SK-N-SH (cell line): ENCODE measurements around the gene PDE9A.
"Not testable (repeated sequence)": the region's sequence is repeated elsewhere in the genome, so short reads cannot be mapped to it uniquely, and the experiment has no call there.

Experiments used
- CHD2 ChIP-seq: fragments of 150-350 bp; IDR thresholded peaks from 2 replicates; pipeline ENCODE4 v1.6.1; 2018; ENCODE audit warnings: low read length; ENCODE audit not compliant: partially characterized antibody
- EP300 ChIP-seq, 2 experiments: IDR thresholded peaks; 2 replicates each; pipeline versions ENCODE4 v1.4.0 to v1.6.1; 2012; ENCODE audit warnings: borderline replicate concordance in 1 of 2, low read depth in 1 of 2, low read length in 1 of 2
- POLR2AphosphoS5 ChIP-seq: IDR thresholded peaks from 2 replicates; pipeline ENCODE4 v1.6.1; 2012; ENCODE audit warnings: low read depth, low read length
- RCOR1 ChIP-seq: fragments of 150-350 bp; IDR thresholded peaks from 2 replicates; pipeline ENCODE4 v1.6.1; 2017; ENCODE audit warnings: antibody characterized with exemption, low read length
- TAF1 ChIP-seq: IDR thresholded peaks from 2 replicates; pipeline ENCODE4 v1.6.1; 2012; ENCODE audit warnings: low read depth, mild to moderate bottlenecking, low read length, moderate library complexity, borderline replicate concordance
- TF ChIP-seq, protein P1 (sequence below): fragments of 200-600 bp; sonication (generic); IDR thresholded peaks from 2 replicates; pipeline ENCODE4 v1.6.1; 2017; ENCODE audit warnings: antibody characterized with exemption, mild to moderate bottlenecking, moderate library complexity
- TF ChIP-seq, protein P2 (sequence below): IDR thresholded peaks from 2 replicates; pipeline ENCODE4 v1.4.0; 2012; ENCODE audit warnings: low read depth
- TF ChIP-seq, protein P3 (sequence below): IDR thresholded peaks from 2 replicates; pipeline ENCODE4 v1.4.0; 2012; ENCODE audit warnings: low read depth, borderline replicate concordance

- TF ChIP-seq, protein P1, sequence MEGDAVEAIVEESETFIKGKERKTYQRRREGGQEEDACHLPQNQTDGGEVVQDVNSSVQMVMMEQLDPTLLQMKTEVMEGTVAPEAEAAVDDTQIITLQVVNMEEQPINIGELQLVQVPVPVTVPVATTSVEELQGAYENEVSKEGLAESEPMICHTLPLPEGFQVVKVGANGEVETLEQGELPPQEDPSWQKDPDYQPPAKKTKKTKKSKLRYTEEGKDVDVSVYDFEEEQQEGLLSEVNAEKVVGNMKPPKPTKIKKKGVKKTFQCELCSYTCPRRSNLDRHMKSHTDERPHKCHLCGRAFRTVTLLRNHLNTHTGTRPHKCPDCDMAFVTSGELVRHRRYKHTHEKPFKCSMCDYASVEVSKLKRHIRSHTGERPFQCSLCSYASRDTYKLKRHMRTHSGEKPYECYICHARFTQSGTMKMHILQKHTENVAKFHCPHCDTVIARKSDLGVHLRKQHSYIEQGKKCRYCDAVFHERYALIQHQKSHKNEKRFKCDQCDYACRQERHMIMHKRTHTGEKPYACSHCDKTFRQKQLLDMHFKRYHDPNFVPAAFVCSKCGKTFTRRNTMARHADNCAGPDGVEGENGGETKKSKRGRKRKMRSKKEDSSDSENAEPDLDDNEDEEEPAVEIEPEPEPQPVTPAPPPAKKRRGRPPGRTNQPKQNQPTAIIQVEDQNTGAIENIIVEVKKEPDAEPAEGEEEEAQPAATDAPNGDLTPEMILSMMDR: not testable (repeated sequence)
- TF ChIP-seq TAF1; POLR2AphosphoS5; RCOR1; CHD2; EP300 (IDR thresholded peaks at IDR 0.05; ENCODE audit: borderline replicate concordance in 1 of 2, low read depth in 1 of 2, low read length in 1 of 2): not testable (repeated sequence)
- TF ChIP-seq, protein P2, sequence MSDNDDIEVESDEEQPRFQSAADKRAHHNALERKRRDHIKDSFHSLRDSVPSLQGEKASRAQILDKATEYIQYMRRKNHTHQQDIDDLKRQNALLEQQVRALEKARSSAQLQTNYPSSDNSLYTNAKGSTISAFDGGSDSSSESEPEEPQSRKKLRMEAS: not testable (repeated sequence)
- TF ChIP-seq, protein P3, sequence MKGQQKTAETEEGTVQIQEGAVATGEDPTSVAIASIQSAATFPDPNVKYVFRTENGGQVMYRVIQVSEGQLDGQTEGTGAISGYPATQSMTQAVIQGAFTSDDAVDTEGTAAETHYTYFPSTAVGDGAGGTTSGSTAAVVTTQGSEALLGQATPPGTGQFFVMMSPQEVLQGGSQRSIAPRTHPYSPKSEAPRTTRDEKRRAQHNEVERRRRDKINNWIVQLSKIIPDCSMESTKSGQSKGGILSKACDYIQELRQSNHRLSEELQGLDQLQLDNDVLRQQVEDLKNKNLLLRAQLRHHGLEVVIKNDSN: not testable (repeated sequence)
These were observed 154.0 kb downstream of the PDE9A start for GRCh38 chr21:42807293-42807895.
